ENCODE results near the gene CLDN19. TPM values are rescaled to one million over a fixed set of nuclear protein-coding genes. Genes with fewer than 3 reads are reported as not detected.
"Not testable (repeated sequence)": the region's sequence is repeated elsewhere in the genome, so short reads cannot be mapped to it uniquely, and the experiment has no call there.

The CLDN19 gene
- total and polyA plus RNA-seq, 5 donors: 0.79 TPM; not detected in 4

DNA sequence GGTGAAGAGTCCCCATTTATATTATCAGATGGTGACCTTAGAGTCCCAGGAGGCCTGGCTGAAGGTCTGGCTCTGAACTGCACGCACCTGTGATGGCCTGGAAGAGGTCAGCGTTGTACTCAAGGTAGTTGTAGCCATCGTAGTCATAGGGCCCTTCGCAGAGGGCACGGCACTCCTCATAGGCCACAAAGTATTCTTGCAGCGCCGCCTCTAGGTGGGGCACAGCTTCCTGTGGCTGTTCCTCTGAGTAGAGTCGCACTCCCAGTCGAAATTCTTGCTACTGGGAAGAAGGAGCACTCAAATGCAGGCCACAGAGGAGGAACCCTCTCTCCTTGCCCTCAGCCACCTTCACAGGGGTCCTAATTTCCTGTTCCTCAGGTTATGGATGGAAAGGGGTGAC lies 19.1 kb upstream of the CLDN19 start:
- Histone ChIP-seq H3K4me1 (ENCODE audit: control insufficient read depth, insufficient read depth, low read length) (no peaks in the 10 kb centered on the region), H3K27me3 (ENCODE audit: control insufficient read depth, insufficient read depth) (no peaks in the 10 kb centered on the region), H3K9me3 (ENCODE audit: control insufficient read depth, low read length) (no peaks in the 10 kb centered on the region), H3K4me3 (ENCODE audit: low read length) (no peak overlapping the region), H3K27ac (ENCODE audit: low read length) (no peak overlapping the region)
- peak in 1 of 3 donors; percentile 49 for DNase-seq
- intact Hi-C loops (cut with DNase I): no loop called here
- ATAC-seq: no peak
- WGBS: 70% methylated on average over 9 of the region's 9 CpGs

DNA sequence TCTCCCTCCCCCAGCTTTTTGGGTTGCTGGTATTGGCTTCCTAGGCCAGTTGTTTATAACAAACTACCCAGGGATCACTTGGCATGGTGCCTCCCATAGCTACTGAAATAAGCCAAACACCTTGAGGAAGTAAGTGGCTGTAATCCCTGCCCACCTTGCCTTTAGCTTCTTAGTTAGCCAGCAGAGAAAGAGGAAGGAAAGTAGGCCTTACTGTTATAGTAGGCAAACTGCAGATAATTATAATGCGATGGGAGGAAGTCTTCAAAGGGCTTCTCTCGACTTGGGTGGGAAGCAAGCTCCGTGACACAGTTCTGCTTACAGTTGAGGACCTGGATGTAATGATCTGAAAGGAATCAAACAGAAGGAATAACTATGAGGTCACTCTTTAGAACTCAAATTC lies 18.6 kb upstream of the CLDN19 start:
- no peaks in the 10 kb centered on the region for H3K9me3 ChIP-seq (ENCODE audit: control insufficient read depth, low read length)
- intact Hi-C loops (cut with DNase I): no loop called here
- ATAC-seq (no peak), DNase-seq (no peak)
- H3K4me1 ChIP-seq (ENCODE audit: control insufficient read depth, insufficient read depth, low read length): no peaks in the 10 kb centered on the region
- no peaks in the 10 kb centered on the region for H3K27me3 ChIP-seq (ENCODE audit: control insufficient read depth, insufficient read depth)
- H3K4me3 ChIP-seq (ENCODE audit: low read length): no peak overlapping the region
- H3K27ac ChIP-seq (ENCODE audit: low read length): no peak overlapping the region
- 73% methylated on average over 3 of the region's 3 CpGs for WGBS

DNA sequence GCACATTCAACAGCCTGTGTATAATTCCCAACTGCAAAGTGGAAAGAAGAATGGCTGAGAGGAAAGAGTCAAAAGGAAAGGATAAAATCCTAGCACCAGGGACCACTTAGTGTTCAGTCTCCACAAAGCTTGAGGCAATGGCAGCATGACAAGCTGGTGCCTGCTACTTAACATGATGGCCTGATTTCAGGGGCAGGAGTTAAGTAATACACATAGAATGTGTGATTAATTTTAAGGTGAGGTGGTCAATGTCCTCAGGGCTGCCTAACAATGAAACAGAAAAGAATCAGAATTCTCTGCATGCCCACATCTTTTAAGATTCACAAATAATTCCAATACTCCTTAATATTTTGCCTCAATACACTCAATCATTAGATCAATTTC lies 17.8 kb upstream of the CLDN19 start:
- H3K9me3 ChIP-seq (ENCODE audit: control insufficient read depth, low read length): no peaks in the 10 kb centered on the region
- no peaks in the 10 kb centered on the region for H3K27me3 ChIP-seq (ENCODE audit: control insufficient read depth, insufficient read depth)
- no peak overlapping the region for H3K4me3 ChIP-seq (ENCODE audit: low read length)
- ATAC-seq: no peak
- intact Hi-C loops (cut with DNase I): no loop called here
- H3K4me1 ChIP-seq (ENCODE audit: control insufficient read depth, insufficient read depth, low read length): no peaks in the 10 kb centered on the region
- H3K27ac ChIP-seq (ENCODE audit: low read length): no peak overlapping the region
- no peak for DNase-seq

DNA sequence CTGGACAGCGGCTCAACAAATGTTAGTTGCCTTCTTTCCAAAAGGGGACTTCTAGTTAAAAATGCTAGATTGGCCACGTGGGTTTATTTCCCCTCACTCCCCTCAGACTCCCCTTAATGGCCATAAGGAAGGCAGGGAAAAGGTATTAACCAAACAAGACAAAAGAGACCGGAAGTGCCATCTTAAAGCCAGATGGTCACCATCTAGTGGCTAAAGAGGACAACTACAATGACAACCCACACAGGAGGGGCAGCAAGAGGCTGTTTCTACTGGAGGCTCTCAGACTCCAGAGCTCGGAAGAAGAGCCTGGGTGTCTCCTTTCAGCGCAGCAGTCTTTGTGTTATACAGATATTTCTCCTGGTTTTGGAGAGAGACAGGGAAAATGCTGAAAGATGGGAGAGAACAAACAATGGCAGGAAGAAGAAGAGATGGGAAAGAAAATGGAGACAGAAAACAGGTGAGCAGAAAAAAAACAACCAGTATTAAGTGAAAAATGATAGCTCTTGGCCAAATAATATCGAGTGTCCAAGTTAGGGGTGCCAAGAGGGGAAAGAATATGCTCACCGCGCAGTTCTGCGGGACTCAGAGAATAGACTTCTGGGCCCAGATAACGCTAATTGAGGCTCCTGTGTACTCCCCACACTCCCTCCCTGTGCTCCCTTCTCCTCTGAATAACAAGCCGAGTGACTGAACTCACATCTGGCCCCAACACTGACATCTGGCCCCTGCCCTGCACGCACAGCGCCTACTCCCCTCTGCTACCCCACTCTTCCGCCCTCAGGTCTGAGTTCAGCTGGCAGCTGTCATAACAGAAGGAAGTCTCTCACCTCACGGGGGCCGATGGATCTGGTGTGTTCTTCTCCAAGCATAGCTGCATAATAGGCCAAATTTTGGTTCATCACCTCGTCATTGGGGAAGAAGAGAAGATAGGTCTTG lies 17.2 kb upstream of the CLDN19 start:
- no peak overlapping the region for H3K27ac ChIP-seq (ENCODE audit: low read length)
- no peaks in the 10 kb centered on the region for H3K4me1 ChIP-seq (ENCODE audit: control insufficient read depth, insufficient read depth, low read length)
- H3K4me3 ChIP-seq (ENCODE audit: low read length): no peak overlapping the region
- ATAC-seq (peak; percentile 29 to 65), DNase-seq (no peak)
- intact Hi-C loops (cut with DNase I): no loop called here
- WGBS: 77% methylated on average over 17 of the region's 17 CpGs
- H3K9me3 ChIP-seq (ENCODE audit: control insufficient read depth, low read length): no peaks in the 10 kb centered on the region
- no peaks in the 10 kb centered on the region for H3K27me3 ChIP-seq (ENCODE audit: control insufficient read depth, insufficient read depth)

DNA sequence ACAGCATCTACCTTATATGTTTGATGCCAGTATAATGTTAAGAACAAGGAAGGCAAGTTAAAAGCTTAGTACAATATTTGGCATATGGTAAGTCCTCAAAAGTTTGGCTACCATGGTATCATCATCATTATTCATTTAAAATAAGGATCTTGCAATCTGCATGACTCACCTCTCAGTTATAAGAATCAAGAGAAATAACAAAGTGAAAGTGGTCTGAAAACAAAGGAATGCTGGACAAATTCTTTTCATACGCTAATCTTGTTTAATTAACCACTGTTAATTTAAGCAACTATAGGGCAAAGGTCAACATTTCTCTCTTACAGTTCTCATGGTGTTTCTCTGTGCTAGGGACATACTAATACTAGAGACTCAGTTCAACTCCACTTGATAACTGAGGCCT lies 13.0 kb upstream of the CLDN19 start:
- 73% methylated on average over 1 of the region's 1 CpG for WGBS
- intact Hi-C loops (cut with DNase I): no loop called here
- H3K27me3 ChIP-seq (ENCODE audit: control insufficient read depth, insufficient read depth): no peaks in the 10 kb centered on the region

DNA sequence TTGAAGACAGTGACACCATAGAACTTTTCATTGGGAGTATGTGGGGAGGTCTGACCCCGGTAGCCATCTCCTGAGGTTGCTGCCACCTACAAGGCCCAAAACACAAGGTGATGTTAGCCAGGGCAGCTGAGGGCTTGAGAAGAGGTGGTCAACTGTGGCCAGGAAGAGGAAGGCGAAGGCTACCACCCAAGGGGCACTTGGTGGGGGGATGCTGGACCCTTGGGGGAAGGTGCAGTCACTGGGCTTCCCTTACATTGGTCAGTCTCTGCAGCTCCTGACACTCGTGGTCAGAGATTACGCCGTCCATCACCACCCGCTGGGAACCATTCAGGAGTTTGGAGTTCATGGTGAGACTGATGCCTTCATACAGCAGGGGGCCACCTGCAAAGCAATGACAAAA lies 12.2 kb upstream of the CLDN19 start:
- intact Hi-C loops (cut with DNase I): no loop called here
- no peaks in the 10 kb centered on the region for H3K27me3 ChIP-seq (ENCODE audit: control insufficient read depth, insufficient read depth)
- no peaks in the 10 kb centered on the region for H3K9me3 ChIP-seq (ENCODE audit: control insufficient read depth, low read length)
- DNase-seq: peak in 1 of 3 donors; percentile 20
- ATAC-seq: no peak
- H3K4me1 ChIP-seq (ENCODE audit: control insufficient read depth, insufficient read depth, low read length): no peaks in the 10 kb centered on the region
- no peak overlapping the region for H3K4me3 ChIP-seq (ENCODE audit: low read length)
- no peak overlapping the region for H3K27ac ChIP-seq (ENCODE audit: low read length)
- WGBS: 92% methylated on average over 6 of the region's 6 CpGs

More for the DNA sequence above, 13.0 kb upstream of the CLDN19 start:
- Histone ChIP-seq H3K27ac (ENCODE audit: low read length) (no peak overlapping the region), H3K4me1 (ENCODE audit: control insufficient read depth, insufficient read depth, low read length) (no peaks in the 10 kb centered on the region), H3K9me3 (ENCODE audit: control insufficient read depth, low read length) (no peaks in the 10 kb centered on the region), H3K4me3 (ENCODE audit: low read length) (no peak overlapping the region)
- DNase-seq: no peak
- ATAC-seq: no peak

DNA sequence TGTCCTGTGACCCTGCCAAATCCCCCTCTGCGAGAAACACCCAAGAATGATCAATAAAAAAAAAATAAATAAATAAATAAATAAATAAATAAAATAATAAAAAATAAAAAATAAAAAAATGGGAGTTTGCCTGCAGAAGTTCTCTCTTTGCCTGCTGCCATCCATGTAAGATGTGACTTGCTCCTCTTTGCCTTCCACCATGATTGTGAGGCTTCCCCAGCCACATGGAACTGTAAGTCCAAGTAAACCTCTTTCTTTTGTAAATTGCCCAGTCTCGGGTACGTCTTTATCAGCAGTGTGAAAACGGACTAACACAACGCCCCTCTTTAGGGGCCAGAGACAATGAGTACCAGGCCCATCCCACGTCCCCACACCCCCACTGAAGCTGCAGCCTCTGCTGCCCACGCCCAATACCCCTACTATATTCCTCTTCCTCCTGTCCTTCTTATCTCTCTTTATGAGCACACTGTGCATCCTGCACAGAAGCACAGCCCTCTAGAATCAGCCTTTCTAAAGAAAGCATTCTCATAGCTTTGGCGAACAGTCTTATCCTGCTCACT lies 11.6 kb upstream of the CLDN19 start:
- H3K27ac ChIP-seq (ENCODE audit: low read length); ATAC-seq; intact Hi-C loops (cut with DNase I); H3K27me3 ChIP-seq (ENCODE audit: control insufficient read depth, insufficient read depth); H3K4me3 ChIP-seq (ENCODE audit: low read length); H3K4me1 ChIP-seq (ENCODE audit: control insufficient read depth, insufficient read depth, low read length); H3K9me3 ChIP-seq (ENCODE audit: control insufficient read depth, low read length); DNase-seq: not testable (repeated sequence)
- WGBS: 87% methylated on average over 8 of the region's 8 CpGs

DNA sequence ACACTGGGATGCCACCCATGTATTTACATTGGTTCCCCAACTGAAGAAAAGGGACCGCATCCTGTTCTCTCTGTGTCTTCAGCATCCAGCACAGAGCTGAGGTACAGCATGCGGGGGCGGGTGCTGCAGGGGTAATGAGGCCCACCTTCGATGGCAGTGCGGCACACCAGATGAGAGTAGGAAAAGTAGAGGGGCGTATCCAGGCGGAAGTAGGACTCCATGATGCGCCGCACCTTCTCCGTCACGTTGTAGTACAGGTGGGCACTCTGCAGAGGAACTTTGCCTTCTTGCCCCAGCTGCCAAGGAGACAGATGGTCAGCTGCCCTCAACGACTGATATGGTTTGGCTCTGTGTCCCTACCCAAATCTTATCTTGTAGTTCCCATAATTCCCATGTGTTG lies 10.0 kb upstream of the CLDN19 start:
- intact Hi-C loops (cut with DNase I): no loop called here
- Histone ChIP-seq H3K9me3 (ENCODE audit: control insufficient read depth, low read length) (no peaks in the 10 kb centered on the region), H3K4me3 (ENCODE audit: low read length) (no peak overlapping the region), H3K27ac (ENCODE audit: low read length) (no peak overlapping the region), H3K27me3 (ENCODE audit: control insufficient read depth, insufficient read depth) (no peaks in the 10 kb centered on the region), H3K4me1 (ENCODE audit: control insufficient read depth, insufficient read depth, low read length) (no peaks in the 10 kb centered on the region)
- ATAC-seq: no peak
- 93% methylated on average over 12 of the region's 12 CpGs for WGBS
- peak in 1 of 3 donors; percentile 28 for DNase-seq

DNA sequence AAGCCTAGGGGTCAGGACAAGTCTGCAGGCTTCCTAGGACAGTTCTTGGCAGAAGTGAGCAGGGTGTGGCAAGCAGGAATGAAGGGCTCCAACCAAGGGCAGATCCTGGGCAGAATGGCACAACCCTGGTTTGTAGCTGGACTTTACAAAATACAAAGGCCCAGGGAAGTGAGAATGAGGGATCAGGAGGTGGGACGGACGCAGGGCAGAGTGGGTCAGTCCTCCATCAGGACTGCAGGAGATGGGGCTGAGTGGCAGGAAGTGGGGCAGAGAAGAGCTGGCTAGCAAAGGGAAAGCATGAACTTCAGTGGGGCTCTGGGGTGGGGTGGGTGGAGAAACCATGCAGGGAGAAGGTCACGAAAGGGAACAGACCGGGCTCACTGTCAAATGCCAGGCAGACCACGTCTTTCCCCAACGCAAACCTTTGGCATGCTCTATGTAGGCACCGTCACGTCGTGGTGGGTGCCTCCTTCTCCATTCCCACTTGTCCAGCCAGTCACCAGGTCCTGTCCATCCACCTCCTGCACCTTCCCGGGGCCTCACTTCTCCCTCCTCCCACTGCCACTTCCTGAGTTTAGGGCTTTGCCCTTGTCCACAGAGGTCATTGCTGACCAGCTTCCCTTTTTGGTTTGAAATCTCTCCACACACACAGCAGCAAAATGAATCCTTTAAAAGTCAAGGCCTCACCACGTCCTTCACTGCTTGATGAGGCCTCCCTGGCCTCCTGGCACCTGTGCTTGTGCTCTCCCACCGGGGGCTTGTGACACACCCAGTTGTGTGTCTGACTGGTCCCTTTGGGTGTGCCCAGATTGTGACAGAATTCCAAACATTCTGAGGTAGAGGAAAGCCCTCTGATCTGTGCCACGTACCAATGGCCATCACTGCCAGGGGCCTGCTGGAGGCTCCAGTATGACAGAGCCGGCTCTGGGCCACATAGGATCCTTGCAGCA lies 8.7 kb upstream of the CLDN19 start:
- intact Hi-C loops (cut with DNase I): loop anchor here in 3 of 4 donors (5.0 to 10.0 kb wide), 3 partner anchors 164 to 604 kb away; no protein-coding TSS in a partner anchor
- H3K9me3 ChIP-seq (ENCODE audit: control insufficient read depth, low read length): no peaks in the 10 kb centered on the region

DNA sequence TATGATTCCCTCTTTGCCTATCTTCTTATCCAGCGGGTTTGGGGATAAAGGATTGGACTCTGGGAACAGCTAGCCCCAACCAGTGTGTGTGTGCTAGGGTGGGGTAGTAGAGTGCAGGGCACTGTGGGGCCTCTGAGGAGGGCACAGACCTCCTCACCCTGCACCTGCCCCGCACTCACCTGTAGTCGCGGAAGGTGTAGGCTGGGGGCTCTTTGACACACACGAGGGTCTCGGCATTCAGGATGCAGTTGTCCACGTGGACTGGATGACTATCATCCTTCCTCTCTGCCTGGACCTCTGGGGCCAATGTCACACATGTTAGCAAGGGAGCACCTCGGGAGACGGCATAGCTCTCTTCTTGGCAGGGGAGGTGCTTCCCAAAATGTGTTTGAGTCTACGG lies 8.0 kb upstream of the CLDN19 start:
- Histone ChIP-seq H3K9me3 (ENCODE audit: control insufficient read depth, low read length) (no peaks in the 10 kb centered on the region), H3K27me3 (ENCODE audit: control insufficient read depth, insufficient read depth) (no peaks in the 10 kb centered on the region), H3K27ac (ENCODE audit: low read length) (no peak overlapping the region), H3K4me3 (ENCODE audit: low read length) (no peak overlapping the region), H3K4me1 (ENCODE audit: control insufficient read depth, insufficient read depth, low read length) (no peaks in the 10 kb centered on the region)
- 79% methylated on average over 10 of the region's 10 CpGs for WGBS
- no peak for DNase-seq
- peak in 1 of 2 donors; percentile 20 for ATAC-seq
- intact Hi-C loops (cut with DNase I): loop anchor here in 3 of 4 donors (5.0 to 10.0 kb wide), 3 partner anchors 163 to 603 kb away; no protein-coding TSS in a partner anchor

More for the DNA sequence above, 8.7 kb upstream of the CLDN19 start:
- H3K27ac ChIP-seq (ENCODE audit: low read length): no peak overlapping the region
- peak in 1 of 3 donors; percentile 33 for DNase-seq
- H3K4me3 ChIP-seq (ENCODE audit: low read length): no peak overlapping the region
- ATAC-seq: no peak
- 77% methylated on average over 14 of the region's 14 CpGs for WGBS
- H3K27me3 ChIP-seq (ENCODE audit: control insufficient read depth, insufficient read depth): no peaks in the 10 kb centered on the region
- H3K4me1 ChIP-seq (ENCODE audit: control insufficient read depth, insufficient read depth, low read length): no peaks in the 10 kb centered on the region
